Hepatocyte (in vitro differentiated cells): ENCODE results near the gene TWIST2.

Experiments
- EZH2 ChIP-seq: fragments of 200-600 bp; sonication (generic); IDR thresholded peaks from 2 replicates; pipeline ENCODE4 v1.6.1; 2016; ENCODE audit warnings: antibody characterized with exemption, mild to moderate bottlenecking, borderline replicate concordance
- TF ChIP-seq, protein P1 (sequence below): fragments of 200-600 bp; sonication (generic); IDR thresholded peaks from 2 replicates; pipeline ENCODE4 v1.5.1; 2016; ENCODE audit warnings: antibody characterized with exemption, mild to moderate bottlenecking; ENCODE audit not compliant: poor library complexity

DNA sequence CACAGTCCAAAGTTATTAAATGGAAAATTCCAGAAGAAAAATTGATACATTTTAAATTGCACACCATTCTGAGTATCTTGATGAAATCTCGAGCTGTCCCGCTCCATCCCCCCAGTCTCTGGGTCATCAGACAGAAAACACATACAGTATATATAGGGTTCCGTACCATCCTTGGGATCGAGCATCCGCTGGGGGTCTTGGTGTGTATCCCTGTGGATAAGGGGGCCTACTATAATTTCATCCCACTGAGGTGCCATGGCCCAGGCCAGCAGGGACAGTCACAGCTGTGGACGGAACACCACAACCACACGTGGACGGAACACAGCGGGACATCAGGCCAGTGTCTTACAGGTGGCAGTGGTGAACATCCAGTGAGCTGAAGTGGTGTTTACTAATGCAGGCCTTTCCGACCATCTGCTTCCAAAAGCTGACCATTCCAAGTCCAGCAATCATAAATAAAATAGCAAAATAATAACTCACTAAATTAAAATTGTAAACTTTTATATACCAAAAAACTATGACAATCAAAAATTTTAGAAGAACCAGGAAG, 14.0 kb downstream of the TWIST2 start:
- TF ChIP-seq, protein P1, sequence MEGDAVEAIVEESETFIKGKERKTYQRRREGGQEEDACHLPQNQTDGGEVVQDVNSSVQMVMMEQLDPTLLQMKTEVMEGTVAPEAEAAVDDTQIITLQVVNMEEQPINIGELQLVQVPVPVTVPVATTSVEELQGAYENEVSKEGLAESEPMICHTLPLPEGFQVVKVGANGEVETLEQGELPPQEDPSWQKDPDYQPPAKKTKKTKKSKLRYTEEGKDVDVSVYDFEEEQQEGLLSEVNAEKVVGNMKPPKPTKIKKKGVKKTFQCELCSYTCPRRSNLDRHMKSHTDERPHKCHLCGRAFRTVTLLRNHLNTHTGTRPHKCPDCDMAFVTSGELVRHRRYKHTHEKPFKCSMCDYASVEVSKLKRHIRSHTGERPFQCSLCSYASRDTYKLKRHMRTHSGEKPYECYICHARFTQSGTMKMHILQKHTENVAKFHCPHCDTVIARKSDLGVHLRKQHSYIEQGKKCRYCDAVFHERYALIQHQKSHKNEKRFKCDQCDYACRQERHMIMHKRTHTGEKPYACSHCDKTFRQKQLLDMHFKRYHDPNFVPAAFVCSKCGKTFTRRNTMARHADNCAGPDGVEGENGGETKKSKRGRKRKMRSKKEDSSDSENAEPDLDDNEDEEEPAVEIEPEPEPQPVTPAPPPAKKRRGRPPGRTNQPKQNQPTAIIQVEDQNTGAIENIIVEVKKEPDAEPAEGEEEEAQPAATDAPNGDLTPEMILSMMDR: no peak
- no peak for TF ChIP-seq EZH2
